Mucosa of descending colon (tissue), 3 donors: ENCODE data around the gene HIP1R. TPM values are rescaled to one million over a fixed set of nuclear protein-coding genes. Genes with fewer than 3 reads are reported as not detected.

ENCODE experiments used
- ATAC-seq: fragments of 200-7000 bp; cut with Tn5 transposase; one replicate; pipeline ENCODE4 v1.9.1; 2020; ENCODE audit warnings: mild to moderate bottlenecking, moderate library complexity
- DNase-seq, 3 donors: peaks; one replicate each; pipeline ENCODE4 v3.0.0-alpha.2; 2020
- H3K36me3 ChIP-seq: fragments of 200-600 bp; one replicate; pipeline ENCODE4 v1.8.0; 2021; ENCODE audit warnings: low read depth, mild to moderate bottlenecking
- H3K4me1 ChIP-seq: fragments of 200-600 bp; one replicate; pipeline ENCODE4 v1.8.0; 2021; ENCODE audit warnings: low read depth, mild to moderate bottlenecking
- H3K4me3 ChIP-seq: fragments of 200-600 bp; one replicate; pipeline ENCODE4 v1.8.0; 2021; ENCODE audit warnings: mild to moderate bottlenecking
- H3K9me3 ChIP-seq: fragments of 200-600 bp; one replicate; pipeline ENCODE4 v1.8.0; 2021; ENCODE audit warnings: mild to moderate bottlenecking
- intact Hi-C, 2 donors: fragments of 100-400 bp; cut with DNase I in 1 of 2; cut with micrococcal nuclease in 1 of 2; formaldehyde crosslinking; loops; one replicate each; pipeline versions ENCODE4 v1.11.0 to v1.11.1; 2022; cut with DNase I, micrococcal nuclease
- long read RNA-seq, 2 donors: library from polyadenylated mRNA; unstranded; transcript quantifications; one replicate each; pipeline ENCODE4 v2.0.0, GENCODE V29; 2019 to 2021
- total RNA-seq, 3 donors: library from RNA; stranded (reverse); fragmentation: NEBNext Ultra II Directional in 2 of 3; extraction: Animal tissue kit (Norgen Biotek cat#: 25700) in 2 of 3; gene quantifications; one replicate each; pipeline versions ENCODE4 v1.2.1 to v1.2.4, GENCODE V29; 2021 to 2023
- TF ChIP-seq, protein P1 (sequence below): fragments of 200-600 bp; IDR thresholded peaks from one replicate; pipeline ENCODE4 v1.8.0; 2022; ENCODE audit warnings: antibody characterized with exemption, mild to moderate bottlenecking
- donor health status: DM: no; HTN: no; CAD: no; lungs with moderate emphysema.
- donor health status: DM: no; HTN: no; CAD: no.
- donor health status: DM: no; HTN: yes; CAD: no.

Gene HIP1R, protein sequence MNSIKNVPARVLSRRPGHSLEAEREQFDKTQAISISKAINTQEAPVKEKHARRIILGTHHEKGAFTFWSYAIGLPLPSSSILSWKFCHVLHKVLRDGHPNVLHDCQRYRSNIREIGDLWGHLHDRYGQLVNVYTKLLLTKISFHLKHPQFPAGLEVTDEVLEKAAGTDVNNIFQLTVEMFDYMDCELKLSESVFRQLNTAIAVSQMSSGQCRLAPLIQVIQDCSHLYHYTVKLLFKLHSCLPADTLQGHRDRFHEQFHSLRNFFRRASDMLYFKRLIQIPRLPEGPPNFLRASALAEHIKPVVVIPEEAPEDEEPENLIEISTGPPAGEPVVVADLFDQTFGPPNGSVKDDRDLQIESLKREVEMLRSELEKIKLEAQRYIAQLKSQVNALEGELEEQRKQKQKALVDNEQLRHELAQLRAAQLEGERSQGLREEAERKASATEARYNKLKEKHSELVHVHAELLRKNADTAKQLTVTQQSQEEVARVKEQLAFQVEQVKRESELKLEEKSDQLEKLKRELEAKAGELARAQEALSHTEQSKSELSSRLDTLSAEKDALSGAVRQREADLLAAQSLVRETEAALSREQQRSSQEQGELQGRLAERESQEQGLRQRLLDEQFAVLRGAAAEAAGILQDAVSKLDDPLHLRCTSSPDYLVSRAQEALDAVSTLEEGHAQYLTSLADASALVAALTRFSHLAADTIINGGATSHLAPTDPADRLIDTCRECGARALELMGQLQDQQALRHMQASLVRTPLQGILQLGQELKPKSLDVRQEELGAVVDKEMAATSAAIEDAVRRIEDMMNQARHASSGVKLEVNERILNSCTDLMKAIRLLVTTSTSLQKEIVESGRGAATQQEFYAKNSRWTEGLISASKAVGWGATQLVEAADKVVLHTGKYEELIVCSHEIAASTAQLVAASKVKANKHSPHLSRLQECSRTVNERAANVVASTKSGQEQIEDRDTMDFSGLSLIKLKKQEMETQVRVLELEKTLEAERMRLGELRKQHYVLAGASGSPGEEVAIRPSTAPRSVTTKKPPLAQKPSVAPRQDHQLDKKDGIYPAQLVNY
- 10 to 100 TPM; 37.8 to 76.5 (median 73.1) TPM for total RNA-seq
- long read RNA-seq, donor 1, full-length matches to known transcripts, result 9 of 31 reads
- long read RNA-seq, donor 1, partial matches to known transcripts, result 12 of 31 reads
- long read RNA-seq, donor 1, other reads (novel, unspliced or antisense), result 10 of 31 reads
- long read RNA-seq, donor 2, full-length matches to known transcripts, result 6 of 24 reads
- long read RNA-seq, donor 2, partial matches to known transcripts, result 12 of 24 reads
- long read RNA-seq, donor 2, other reads (novel, unspliced or antisense), result 6 of 24 reads

DNA sequence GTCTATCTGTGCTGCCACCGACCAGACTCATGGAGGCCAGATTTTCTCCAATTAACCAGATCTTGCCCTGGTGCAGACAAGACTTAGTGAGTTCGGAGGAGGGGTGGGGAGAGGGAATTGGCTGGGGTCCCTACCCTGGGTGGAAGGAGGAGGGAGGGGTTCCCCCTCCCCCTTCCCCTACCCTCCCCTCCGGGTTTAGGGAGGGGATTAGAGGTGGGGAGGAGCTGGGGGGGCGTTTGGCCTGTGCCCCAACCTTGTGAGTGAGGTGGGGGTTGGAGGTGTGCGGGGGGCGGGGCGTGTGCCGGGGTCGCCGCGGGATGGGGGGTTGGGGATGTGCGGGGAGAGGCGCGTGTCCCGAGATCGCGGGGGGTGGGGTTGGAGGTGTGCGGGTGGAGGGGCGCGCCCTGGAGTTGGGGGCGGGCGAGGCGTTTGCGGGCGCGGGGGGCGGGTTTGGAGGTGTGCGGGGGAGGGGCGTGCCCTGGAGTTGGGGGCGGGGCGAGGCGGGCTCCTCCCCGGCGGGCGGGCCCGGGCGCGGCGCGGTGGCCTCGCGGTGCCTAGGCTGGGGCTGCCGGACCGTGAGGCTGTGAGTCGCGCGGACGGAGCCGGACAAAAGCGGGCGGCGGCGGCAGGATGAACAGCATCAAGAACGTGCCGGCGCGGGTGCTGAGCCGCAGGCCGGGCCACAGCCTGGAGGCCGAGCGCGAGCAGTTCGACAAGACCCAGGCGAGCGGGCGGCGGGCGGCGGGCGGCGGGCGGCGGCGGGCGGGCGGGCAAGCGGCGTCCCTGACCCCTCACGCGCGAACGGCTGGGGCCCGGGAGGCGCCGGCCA lies at the start of gene HIP1R:
Gene HIP1R, plus strand, starts transcription at position 537 of the 829 bp plus-strand sequence. Its CDS starts 94 bp downstream, at position 631.
- Histone ChIP-seq H3K9me3 (no peaks in the 10 kb centered on the region), H3K4me1 (peaks cover 46% of the 10 kb centered on the region), H3K4me3 (peak within 1 kb of the TSS; percentile 44), H3K36me3 (no peaks in the 10 kb centered on the region)
- TF ChIP-seq, protein P1, sequence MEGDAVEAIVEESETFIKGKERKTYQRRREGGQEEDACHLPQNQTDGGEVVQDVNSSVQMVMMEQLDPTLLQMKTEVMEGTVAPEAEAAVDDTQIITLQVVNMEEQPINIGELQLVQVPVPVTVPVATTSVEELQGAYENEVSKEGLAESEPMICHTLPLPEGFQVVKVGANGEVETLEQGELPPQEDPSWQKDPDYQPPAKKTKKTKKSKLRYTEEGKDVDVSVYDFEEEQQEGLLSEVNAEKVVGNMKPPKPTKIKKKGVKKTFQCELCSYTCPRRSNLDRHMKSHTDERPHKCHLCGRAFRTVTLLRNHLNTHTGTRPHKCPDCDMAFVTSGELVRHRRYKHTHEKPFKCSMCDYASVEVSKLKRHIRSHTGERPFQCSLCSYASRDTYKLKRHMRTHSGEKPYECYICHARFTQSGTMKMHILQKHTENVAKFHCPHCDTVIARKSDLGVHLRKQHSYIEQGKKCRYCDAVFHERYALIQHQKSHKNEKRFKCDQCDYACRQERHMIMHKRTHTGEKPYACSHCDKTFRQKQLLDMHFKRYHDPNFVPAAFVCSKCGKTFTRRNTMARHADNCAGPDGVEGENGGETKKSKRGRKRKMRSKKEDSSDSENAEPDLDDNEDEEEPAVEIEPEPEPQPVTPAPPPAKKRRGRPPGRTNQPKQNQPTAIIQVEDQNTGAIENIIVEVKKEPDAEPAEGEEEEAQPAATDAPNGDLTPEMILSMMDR, result no peak
- peak; percentile 74 to 83 (median 78) for DNase-seq
- peak; percentile 63 for ATAC-seq
- intact Hi-C loops, result no loop called here

DNA sequence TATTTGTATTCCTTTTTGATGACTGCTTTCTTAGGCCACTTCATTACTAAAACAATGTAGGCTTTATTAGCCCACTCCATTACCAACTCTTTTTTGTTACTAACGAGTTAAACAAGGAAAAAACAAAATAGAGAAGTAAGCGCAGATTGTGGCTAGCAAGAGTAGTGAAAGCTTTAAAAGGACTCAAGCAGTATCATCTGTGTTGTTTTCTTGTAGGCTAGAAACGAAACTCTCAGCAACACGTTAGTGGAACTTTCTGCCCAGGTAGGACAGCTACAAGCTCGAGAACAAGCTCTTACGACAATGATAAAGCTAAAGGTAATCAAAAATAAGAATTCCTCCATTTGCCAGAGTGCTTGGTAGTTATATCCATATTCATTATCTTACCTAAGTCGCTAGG lies 49.8 kb upstream of the HIP1R start:
- DNase-seq (no peak), ATAC-seq (no peak)
- TF ChIP-seq, protein P1, result no peak
- Histone ChIP-seq H3K4me1 (no peaks in the 10 kb centered on the region), H3K4me3 (no peak overlapping the region), H3K36me3 (no peaks in the 10 kb centered on the region), H3K9me3 (no peaks in the 10 kb centered on the region)
- intact Hi-C loops, result no loop called here

DNA sequence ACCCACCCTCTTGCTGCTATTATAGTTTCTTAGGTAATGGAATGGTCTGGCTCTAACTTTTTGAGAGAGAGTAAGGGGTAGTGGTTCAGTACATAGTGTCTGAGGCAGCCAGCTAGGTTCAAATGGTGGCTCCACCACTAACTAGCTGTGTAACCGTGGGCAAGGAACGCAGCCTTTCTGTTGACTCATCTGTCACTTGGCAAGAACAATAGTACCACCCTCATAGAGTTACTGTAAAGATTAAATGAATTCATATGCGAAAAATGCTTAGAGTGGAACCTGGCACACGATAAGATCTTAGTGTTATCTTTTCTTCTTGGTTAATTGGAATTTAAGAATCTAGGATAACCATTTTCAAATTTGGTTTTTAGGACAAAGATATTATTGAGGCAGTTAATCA lies 46.9 kb upstream of the HIP1R start:
- ATAC-seq (no peak), DNase-seq (no peak)
- Histone ChIP-seq H3K9me3 (no peaks in the 10 kb centered on the region), H3K36me3 (no peaks in the 10 kb centered on the region), H3K4me3 (no peak overlapping the region), H3K4me1 (no peaks in the 10 kb centered on the region)
- intact Hi-C loops, result no loop called here
- TF ChIP-seq, protein P1, result no peak

DNA sequence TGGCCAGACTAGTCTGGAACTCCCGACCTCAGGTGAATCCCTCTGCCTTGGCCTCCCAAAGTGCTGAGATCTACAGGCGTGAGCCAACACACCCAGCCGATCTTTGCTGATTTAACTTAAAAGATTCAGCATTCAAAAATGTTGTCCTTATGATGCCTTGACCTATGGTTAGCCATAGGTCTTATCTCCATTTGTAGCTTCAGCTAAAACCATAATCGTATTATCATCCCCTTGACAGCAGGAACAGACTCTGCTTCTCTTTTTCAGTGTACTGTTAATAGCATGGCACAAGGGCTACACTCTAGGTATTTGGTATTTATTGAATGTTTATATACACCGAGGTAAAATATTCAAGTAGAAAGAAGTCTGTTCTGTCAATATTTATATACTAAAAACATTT lies 45.6 kb upstream of the HIP1R start:
- no peaks in the 10 kb centered on the region for H3K36me3 ChIP-seq
- no peaks in the 10 kb centered on the region for H3K4me1 ChIP-seq
- H3K9me3 ChIP-seq, result no peaks in the 10 kb centered on the region
- TF ChIP-seq, protein P1, result no peak
- intact Hi-C loops, result loop anchor here in 1 of 2 donors (10.0 kb wide), 1 partner anchor 165 kb away; no protein-coding TSS in a partner anchor
- ATAC-seq (no peak), DNase-seq (no peak)
- no peak overlapping the region for H3K4me3 ChIP-seq
